Lung (tissue), 12 donors: ENCODE measurements around the gene GNPTG. TPM values are rescaled to one million over a fixed set of nuclear protein-coding genes. Genes with fewer than 3 reads are reported as not detected.

ENCODE experiments used
- ATAC-seq: fragments of 200-7000 bp; cut with Tn5 transposase; one replicate; pipeline ENCODE4 v1.9.1; 2020; ENCODE audit warnings: moderate number of reproducible peaks; ENCODE audit not compliant: insufficient read depth, low FRiP score
- DNase-seq, 3 donors: peaks; one replicate each; pipeline ENCODE4 v3.0.0-alpha.2; 2013 to 2017
- H3K27ac ChIP-seq, 2 donors: one replicate each; pipeline ENCODE4 v1.5.1; 2013; ENCODE audit warnings: mild to moderate bottlenecking in 2 of 2, moderate library complexity in 2 of 2, control low read depth in 1 of 2, inconsistent platforms in 1 of 2, low read depth in 1 of 2, low read length in 1 of 2
- H3K27me3 ChIP-seq, 3 donors: one replicate each; pipeline ENCODE4 v1.5.1; 2013; ENCODE audit warnings: low read length in 2 of 3; ENCODE audit not compliant: control insufficient read depth in 3 of 3, insufficient read depth in 3 of 3
- H3K36me3 ChIP-seq, 4 donors: one replicate each; pipeline ENCODE4 v1.5.1; 2013; ENCODE audit warnings: low read length in 4 of 4, mild to moderate bottlenecking in 1 of 4, moderate library complexity in 1 of 4; ENCODE audit not compliant: control insufficient read depth in 4 of 4, insufficient read depth in 4 of 4
- H3K4me1 ChIP-seq, 5 donors: one replicate each; pipeline ENCODE4 v1.5.1; 2013; ENCODE audit warnings: low read length in 5 of 5, mild to moderate bottlenecking in 2 of 5, moderate library complexity in 1 of 5; ENCODE audit not compliant: control insufficient read depth in 5 of 5, insufficient read depth in 5 of 5
- H3K4me3 ChIP-seq: one replicate; pipeline ENCODE4 v1.5.1; 2013; ENCODE audit warnings: mild to moderate bottlenecking, control low read depth, moderate library complexity
- H3K9ac ChIP-seq, 2 donors: one replicate each; pipeline ENCODE4 v1.5.1; 2013; ENCODE audit warnings: low read length in 2 of 2, control low read depth in 1 of 2; ENCODE audit not compliant: insufficient read depth in 1 of 2
- H3K9me3 ChIP-seq, 4 donors: one replicate each; pipeline ENCODE4 v1.5.1; 2013; ENCODE audit warnings: low read length in 3 of 4, mild to moderate bottlenecking in 1 of 4, moderate library complexity in 1 of 4; ENCODE audit not compliant: control insufficient read depth in 4 of 4, insufficient read depth in 3 of 4
- CTCF ChIP-seq: IDR thresholded peaks from 2 replicates; pipeline ENCODE4 v1.5.1; 2012; ENCODE audit warnings: mild to moderate bottlenecking; ENCODE audit errors: control extremely low read depth, extremely low read depth
- WGBS, 2 donors: extraction: QIAGEN DNeasy Blood & Tissue Kit; methylation state at CpG; one replicate each; pipeline ENCODE4 v1.1.7; 2013; 5-methylcytosine and 5-hydroxymethylcytosine counted together
- polyA plus RNA-seq, 2 donors: library from polyadenylated mRNA; stranded (reverse); fragments of 200-250 nt; gene quantifications; one replicate each; pipeline ENCODE4 v1.2.1, GENCODE V29; 2013
- total RNA-seq, 2 donors: library from RNA; depleted of rRNA in 1 of 2; stranded (reverse); fragments of >200 nt in 1 of 2; gene quantifications; one replicate each; pipeline ENCODE4 v1.2.1, GENCODE V29; 2014 to 2021
- donor health status: control.
- donor health status: control.
- donor health status: Bipolar disorder and iron deficiency.
- donor health status: healthy.
- donor health status: DM: yes; HTN: yes; CAD: no.

GNPTG gene
- total and polyA plus RNA-seq, 4 donors, result 34.8 to 92.7 (median 77.8) TPM

GRCh38 chr16:1308036-1308976 is 43.4 kb upstream of the GNPTG start:
- ATAC-seq (no peak), DNase-seq (no peak)
- Histone ChIP-seq H3K36me3 (peaks cover 0 to 8% (median 0%) of the 10 kb centered on the region in 4 donors), H3K27me3 (no peaks in the 10 kb centered on the region), H3K4me3 (peak overlapping the region; percentile 31), H3K4me1 (peaks cover 0 to 23% (median 10%) of the 10 kb centered on the region in 5 donors), H3K27ac (peak overlapping the region; percentile 32 to 89), H3K9me3 (no peaks in the 10 kb centered on the region), H3K9ac (peak overlapping the region in 1 of 2 donors; percentile 55)
- TF ChIP-seq CTCF, result no peak
- 4 to 11% methylated on average over 18 to 42 of the region's 43 CpGs for WGBS, 2 donors

DNA sequence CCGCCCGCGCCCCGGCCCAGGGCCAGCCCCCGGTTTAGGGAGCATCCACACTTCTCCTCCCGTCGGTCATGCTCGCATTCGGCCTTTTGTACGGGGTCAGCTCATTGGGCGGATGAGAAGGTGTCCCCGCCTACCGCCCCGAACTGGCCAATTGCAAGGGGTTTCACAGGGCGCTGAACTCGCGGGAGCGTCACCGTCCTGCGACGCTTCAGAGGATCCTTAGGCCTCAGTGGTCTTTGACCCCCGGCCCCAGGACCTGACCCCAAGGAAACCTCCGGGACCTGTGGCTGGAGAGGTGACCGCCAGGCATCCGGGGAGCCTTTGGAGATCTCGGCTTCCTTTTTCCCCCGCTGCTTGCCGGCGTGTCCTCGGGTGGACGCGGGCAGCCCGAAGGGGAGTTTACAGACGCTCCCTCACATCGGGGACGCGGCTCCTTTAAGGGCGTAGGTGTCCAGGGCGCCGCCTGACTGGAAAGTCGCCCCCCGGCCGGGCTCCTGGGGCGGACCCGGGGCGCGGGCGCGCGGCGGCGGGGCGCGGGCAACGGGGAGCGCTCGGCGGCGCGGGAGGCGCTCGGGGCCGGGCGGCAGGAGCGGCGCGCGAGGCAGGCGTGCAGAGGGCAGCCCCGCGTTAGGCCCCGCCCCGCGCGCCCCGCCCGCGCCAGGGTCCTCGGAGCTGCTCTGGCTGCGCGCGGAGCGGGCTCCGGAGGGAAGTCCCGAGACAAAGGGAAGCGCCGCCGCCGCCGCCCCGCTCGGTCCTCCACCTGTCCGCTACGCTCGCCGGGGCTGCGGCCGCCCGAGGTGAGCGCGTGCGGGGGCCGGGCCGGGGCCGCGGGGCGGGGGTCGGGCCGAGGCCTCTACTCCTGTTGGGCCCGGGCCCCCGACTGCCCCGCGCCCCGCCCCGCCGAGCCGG is 42.5 kb upstream of the GNPTG start, which contains the start of gene UBE2I:
Gene UBE2I (plus strand): TSS at position 660 of the 909 bp plus-strand sequence. CDS start 4,395 bp downstream, outside the sequence.
- DNase-seq (peak; percentile 99), ATAC-seq (peak; percentile 92)
- Histone ChIP-seq H3K4me3 (peak within 1 kb of the TSS; percentile 81), H3K27me3 (no peaks in the 10 kb centered on the region), H3K27ac (peak within 1 kb of the TSS; percentile 96 to 99), H3K9ac (peak within 1 kb of the TSS; percentile 74 to 96), H3K36me3 (peaks cover 0 to 14% (median under 1%) of the 10 kb centered on the region in 4 donors), H3K4me1 (peaks cover 0 to 28% (median 10%) of the 10 kb centered on the region in 5 donors), H3K9me3 (no peaks in the 10 kb centered on the region)
- 1% methylated on average over 60 to 117 of the region's 117 CpGs for WGBS, 2 donors
- no peak for TF ChIP-seq CTCF

DNA sequence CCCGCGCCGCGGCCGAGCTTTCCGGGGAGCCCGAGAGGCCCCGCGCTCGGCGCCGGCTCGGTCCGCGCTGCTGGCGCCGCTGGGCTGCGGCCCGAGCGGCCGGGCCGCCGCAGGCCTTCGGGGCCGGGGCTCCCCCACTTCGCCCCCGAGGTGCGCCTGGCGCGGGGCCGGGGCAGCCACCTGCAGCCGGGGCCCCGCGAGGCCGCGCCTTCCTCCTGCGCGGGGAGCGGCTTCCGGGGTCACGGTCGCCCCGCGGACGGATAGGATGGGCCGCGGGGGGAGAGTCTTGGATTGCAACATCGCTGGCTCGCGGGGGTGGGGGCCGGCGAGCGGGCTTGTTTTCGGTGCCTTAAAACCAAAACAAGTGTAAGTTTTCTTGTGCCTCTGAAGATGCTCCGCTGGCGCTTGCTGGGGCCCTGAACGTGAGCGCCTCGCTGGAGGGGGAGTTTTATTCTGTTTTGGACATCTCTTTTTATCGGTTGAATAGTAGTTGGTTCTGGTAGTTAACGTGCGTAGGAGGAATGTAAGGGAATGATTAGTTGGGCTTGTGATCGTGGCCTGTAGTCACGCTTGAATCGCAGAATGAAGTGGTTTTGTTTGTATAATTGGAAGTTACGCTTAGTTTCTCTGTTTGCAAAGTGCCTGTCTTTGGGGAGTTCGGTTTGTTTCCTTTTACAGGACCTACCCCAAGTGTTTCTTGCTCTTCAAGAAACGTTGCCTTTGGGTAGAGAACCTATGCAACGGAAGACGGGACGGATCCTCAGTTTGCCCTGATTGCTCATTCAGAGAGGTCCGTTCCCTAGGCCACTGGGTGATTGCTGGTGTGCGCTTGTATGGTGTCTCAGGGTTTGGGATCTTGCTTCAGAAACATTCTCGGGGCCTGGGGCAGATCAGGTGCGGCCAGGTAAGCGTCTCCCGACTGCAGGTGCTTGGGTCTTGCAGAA is 41.6 kb upstream of the GNPTG start:
- peaks cover 0 to 28% (median 10%) of the 10 kb centered on the region in 5 donors for H3K4me1 ChIP-seq
- no peak for TF ChIP-seq CTCF
- H3K36me3 ChIP-seq, result peaks cover 0 to 23% (median 2%) of the 10 kb centered on the region in 4 donors
- WGBS, 2 donors, result 1% methylated on average over 76 to 77 of the region's 77 CpGs
- H3K4me3 ChIP-seq, result peak overlapping the region; percentile 81
- peak in 1 of 3 donors; percentile 38 for DNase-seq
- H3K27ac ChIP-seq, result peak overlapping the region; percentile 40 to 99
- ATAC-seq, result no peak
- peak overlapping the region; percentile 63 to 82 for H3K9ac ChIP-seq
- H3K9me3 ChIP-seq, result no peaks in the 10 kb centered on the region
- no peaks in the 10 kb centered on the region for H3K27me3 ChIP-seq
